K562 (cell line): ENCODE measurements around the gene FILIP1L. TPM values are rescaled to one million over a fixed set of nuclear protein-coding genes. Genes with fewer than 3 reads are reported as not detected.

Experiments
- EWSR1 ChIP-seq: fragments of 450-650 bp; IDR thresholded peaks from 2 replicates; pipeline ENCODE4 v1.6.1; 2018; ENCODE audit warnings: borderline replicate concordance, mild to moderate bottlenecking, low read depth, moderate library complexity; ENCODE audit not compliant: partially characterized antibody
- GTF2E2 ChIP-seq: fragments of 200-800 bp; sonication (Bioruptor generic); IDR thresholded peaks from 2 replicates; pipeline ENCODE4 v1.6.1; 2016; ENCODE audit warnings: missing genetic modification characterization, missing compliant biosample characterization
- JUND ChIP-seq, 2 experiments: IDR thresholded peaks; 2 replicates in 1 of 2; 3 replicates in 1 of 2; pipeline ENCODE4 v1.6.1; 2011; ENCODE audit warnings: borderline replicate concordance in 2 of 2, low read depth in 2 of 2, low read length in 2 of 2, improper control_type of control experiment in 1 of 2, missing biosample characterization in 1 of 2, missing genetic modification characterization in 1 of 2, missing genetic modification reagents in 1 of 2
- POLR3A ChIP-seq: IDR thresholded peaks from 2 replicates; pipeline ENCODE4 v1.6.1; 2011; ENCODE audit warnings: borderline replicate concordance, mild to moderate bottlenecking, moderate library complexity; ENCODE audit not compliant: insufficient read length, insufficient read depth; ENCODE audit errors: extremely low read depth
- ZBTB5 ChIP-seq: fragments of 450-650 bp; IDR thresholded peaks from 2 replicates; pipeline ENCODE4 v1.6.1; 2017; ENCODE audit warnings: antibody characterized with exemption
- ZNF23 ChIP-seq: fragments of 250-450 bp; sonication (Bioruptor Pico); IDR thresholded peaks from 2 replicates; pipeline ENCODE4 v1.4.0; 2020; ENCODE audit warnings: mild to moderate bottlenecking
- ZNF280B ChIP-seq: fragments of 250-450 bp; sonication (Bioruptor Pico); IDR thresholded peaks from 2 replicates; pipeline ENCODE4 v1.5.1; 2021; ENCODE audit warnings: mild to moderate bottlenecking
- polyA plus RNA-seq, 8 experiments: library from polyadenylated mRNA; depleted of rRNA in 4 of 8; stranded (reverse) in 5 of 8; unstranded in 3 of 8; fragments of >200 nt; fragmentation: Nextera tagmentation in 2 of 8; fragmentation: Illumina TruSeq in 1 of 8; extraction: Ambion mirVana in 2 of 8; extraction: Trizol in 1 of 8; gene quantifications; 2 replicates each; pipeline versions ENCODE4 v1.2.1 to v1.2.3, GENCODE V29; 2011 to 2014; ENCODE audit warnings: inconsistent platforms in 1 of 8, missing spikeins in 1 of 8
- total RNA-seq, 7 experiments: library from RNA; depleted of rRNA in 6 of 7; stranded (reverse); fragments of >200 nt in 6 of 7; fragmentation: Illumina TruSeq in 2 of 7; extraction: Trizol in 2 of 7; gene quantifications; 2 replicates each; pipeline versions ENCODE4 v1.2.1 to v1.2.3, GENCODE V29; 2011 to 2021; ENCODE audit warnings: low replicate concordance in 1 of 7

Gene FILIP1L
- total and polyA plus RNA-seq, 9 of the 15 experiments (the other 6 are each of a cell fraction or from before 2014, with no cell fraction given) = 0.50 to 2.1 (median 1.1) TPM

GRCh38 chr3:99997293-99997692 is 117.0 kb downstream of the FILIP1L start (continued):
- no peak for TF ChIP-seq ZBTB5
- no peak for TF ChIP-seq ZNF23 (CRISPR knock-in tag)
- no peak for TF ChIP-seq JUND (IDR thresholded peaks at IDR 0.05; ENCODE audit: borderline replicate concordance, low read depth, low read length)
- no peak for TF ChIP-seq JUND (tag; IDR thresholded peaks at IDR 0.05; ENCODE audit: borderline replicate concordance, low read depth, low read length)
- no peak for TF ChIP-seq ZNF280B (CRISPR knock-in tag)
- TF ChIP-seq POLR3A = no peak
- no peak for TF ChIP-seq EWSR1
- TF ChIP-seq GTF2E2 (tag) = no peak
